DMS153 treated with DMSO at 0.1 percent for 48 hours (cell line): ENCODE data around the gene GRIK4.

Source experiments
- DNase-seq: peaks from one replicate; lab custom pipeline; 2025; ENCODE audit not compliant: unreplicated experiment; lab: John Stamatoyannopoulos, UW

Gene GRIK4

DNA sequence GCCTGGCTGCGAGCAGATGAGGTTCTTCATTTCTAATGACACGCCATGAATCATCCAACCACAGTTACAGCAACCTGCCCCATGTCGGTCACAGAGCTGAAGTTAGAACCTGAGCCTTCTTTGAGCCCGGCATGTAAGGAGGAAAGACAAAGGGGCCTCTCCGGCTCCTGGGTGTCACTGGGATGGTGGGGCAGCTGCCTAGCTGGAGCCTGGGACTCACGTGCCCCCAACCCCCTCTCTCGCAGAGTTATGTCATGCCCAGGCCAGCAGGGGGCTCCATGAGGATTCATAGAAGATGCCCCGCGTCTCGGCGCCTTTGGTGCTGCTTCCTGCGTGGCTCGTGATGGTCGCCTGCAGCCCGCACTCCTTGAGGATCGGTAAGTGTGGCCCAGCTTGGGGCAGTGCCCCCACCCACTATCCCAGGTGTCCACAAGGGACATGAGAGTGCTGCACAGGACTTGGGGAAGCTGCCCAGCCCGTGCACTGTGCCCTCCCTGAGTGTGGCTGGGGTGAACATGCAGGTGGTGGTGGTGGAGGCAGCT, 148.5 kb downstream of the GRIK4 start:
- DNase-seq = no peak

DNA sequence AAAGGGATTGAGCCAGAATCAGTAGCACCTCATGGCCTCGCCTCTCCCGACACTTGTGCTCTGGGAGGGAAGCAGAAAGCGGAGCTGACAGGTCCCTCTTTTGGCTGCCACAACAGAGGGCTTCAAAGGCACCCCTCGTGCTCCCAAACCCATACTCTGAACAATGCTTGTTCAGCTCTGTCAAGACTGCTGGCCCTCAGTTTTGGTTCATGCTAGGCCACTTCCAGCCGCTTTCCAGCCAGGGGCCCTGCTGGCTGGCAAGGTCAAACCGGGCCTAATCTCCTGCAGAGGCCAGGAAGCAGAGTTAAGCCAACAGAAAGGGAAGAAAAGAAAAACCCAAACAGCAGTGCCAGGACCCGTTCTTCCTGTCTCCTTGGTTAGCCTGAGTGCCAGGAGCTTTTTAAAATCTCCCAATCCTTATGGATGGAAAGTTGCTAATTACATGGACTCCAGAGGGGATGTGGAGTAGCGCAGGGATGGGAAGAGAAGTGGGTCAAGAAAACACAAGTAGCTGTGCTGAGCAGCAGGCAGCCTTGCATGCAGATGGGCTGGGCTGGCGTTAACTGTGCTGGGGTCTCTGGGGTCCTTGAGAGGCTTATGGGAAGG, 150.6 kb downstream of the GRIK4 start:
- no peak for DNase-seq

DNA sequence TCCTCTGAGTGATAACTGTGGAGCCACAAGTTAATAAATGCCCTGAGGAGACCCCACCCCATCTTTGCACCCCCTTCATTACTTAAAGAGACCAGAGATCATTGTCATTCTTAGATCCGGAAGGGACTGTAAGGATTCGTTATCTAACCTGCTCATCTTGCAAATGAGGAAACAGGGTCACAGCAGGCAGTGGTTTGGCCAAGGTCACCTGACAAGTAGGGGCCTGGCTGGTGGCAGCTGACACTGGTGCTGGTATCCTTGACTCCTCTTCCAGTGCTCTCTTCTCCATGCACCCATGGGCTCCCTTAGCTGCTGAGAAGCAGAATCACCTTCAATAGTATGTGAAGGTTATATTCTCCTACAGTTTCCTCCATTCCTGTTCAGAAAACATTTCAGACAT, 151.6 kb downstream of the GRIK4 start:
- no peak for DNase-seq

DNA sequence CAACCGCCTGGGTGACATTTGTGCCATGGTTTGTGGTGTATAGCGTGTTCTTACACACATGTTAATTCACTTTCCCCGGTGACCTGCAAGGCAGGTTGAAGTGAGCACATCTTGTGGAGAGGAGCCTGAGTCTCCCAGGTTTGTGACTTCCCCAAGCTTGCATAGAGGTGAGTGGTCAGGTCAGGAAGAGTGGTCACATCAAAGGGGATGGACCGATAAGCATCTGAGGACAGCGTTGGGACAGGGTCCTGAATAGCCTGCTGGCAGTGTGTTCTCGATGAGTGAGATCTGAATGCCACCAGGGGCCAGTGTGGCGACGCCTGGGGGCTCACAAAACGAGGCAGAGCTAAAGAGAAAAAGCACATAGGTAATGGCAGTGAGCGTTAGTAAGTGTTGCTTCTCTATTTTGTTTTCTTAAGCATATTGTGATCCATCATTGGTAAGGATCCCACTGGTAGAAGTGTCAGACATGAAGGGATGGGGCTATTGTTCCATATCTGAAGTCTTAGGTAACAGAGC, 154.6 kb downstream of the GRIK4 start:
- DNase-seq = no peak

DNA sequence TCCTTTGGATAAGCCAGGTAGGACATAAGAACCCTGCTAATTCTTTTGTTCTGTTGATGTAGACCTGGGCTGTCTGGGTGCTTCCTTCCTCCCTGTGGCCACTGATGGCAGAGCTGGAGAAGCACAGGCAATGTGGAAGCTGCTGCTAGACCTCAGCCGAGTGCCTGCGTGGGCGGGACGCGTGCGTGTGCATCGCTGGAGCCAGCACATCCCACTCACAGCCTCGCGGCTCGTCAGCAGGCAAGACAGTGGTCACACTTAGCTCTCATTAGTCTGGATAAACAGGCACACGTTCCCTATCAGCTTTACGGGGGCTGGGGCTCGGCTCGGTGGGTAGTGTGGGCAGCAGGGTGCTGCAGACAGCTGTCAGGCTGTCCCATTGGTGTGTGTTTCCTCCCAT, 155.7 kb downstream of the GRIK4 start:
- DNase-seq = no peak

DNA sequence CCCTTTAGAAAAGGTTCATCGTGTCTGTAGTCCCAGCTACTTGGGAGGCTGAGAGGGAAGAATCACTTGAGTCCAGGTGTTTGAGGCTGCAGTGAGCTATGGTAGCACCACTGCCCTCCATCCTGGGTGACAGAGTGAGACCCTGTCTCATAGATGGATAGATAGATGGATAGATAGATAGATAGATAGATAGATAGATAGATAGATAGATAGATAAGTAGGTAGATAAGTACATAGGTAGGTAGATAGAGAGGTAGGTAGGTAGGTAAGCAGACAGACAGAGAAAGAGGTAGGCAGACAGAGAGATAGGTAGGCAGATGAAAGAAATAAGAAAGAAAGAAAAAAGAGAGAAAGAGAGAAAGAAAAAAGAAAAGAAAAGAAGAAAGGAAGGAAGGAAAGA, 156.4 kb downstream of the GRIK4 start:
- DNase-seq = no peak

DNA sequence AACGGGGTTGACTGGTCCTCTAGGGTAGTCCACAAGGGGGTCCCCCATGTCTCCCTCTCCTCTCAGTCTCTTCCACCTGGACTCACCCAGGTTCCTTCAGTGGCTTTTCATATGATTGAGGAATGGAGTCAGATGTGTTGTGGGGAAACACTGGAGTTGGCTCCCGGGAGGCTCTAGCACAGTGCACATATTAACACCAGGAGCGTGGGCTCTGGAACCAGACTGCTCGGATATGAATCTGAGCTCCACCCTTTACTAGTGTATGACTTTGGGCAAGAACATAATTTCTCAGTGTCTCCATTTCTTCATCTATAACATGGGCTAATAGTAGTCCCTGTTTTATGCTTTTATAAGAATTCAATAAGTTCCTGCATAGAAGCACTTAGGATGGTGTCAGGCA, 157.0 kb downstream of the GRIK4 start:
- DNase-seq = no peak

DNA sequence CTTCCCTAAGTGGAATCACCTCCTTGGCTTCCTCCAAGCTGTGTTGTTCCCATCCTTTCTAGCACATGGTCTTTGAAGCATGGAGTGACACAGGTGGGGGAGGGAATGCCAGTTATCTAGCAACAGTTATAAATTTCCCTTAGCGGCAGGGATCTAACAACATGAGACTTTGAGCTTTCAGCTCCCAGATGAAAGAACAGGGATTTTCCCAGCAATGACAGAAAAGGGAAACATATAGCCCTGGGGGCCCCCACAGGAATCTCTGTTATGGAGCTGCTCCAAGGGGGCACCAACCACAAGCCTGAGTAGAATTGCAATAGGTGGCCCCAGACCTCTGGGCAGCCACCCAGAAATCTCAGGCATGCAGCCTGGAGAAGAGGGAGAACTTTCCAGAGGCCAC, 163.0 kb downstream of the GRIK4 start:
- no peak for DNase-seq

DNA sequence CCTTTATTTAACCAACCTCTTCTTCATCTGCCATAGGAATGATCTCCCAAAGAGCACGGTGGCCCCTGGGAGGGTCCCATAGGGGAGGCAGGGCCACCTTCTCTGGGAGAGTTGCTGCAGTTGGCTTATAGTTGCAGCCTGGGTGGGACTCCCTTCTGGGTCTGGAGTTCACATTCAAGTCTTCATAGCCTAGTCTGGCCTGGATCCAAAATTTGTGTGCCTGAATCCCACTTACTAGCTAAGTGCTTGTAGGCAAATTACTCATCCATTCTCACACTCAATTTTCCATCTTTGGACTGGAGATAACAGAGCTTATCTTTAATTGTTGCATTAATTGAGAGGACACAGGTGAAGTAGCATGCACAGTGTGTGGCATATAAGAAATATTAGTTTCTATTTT, 163.6 kb downstream of the GRIK4 start:
- DNase-seq = no peak

DNA sequence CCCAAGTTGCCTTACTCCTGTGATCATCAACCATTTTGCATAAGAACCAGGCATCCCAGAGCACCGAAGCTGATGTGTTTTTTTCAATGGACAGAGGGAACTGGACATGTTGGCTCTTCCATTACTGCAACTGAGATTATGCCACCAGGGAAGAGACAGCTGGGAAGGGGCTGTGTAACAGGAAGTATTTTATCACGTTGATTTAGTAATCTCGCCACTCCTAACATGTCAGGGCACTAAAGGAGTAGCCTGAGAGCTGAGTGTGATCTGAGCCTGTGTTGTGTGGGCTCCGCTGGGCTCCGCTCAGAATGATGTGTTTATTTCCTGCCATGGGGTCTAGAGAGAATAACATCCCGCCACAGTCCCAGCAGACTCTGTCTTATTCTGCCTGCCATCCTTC, 165.4 kb downstream of the GRIK4 start:
- no peak for DNase-seq

DNA sequence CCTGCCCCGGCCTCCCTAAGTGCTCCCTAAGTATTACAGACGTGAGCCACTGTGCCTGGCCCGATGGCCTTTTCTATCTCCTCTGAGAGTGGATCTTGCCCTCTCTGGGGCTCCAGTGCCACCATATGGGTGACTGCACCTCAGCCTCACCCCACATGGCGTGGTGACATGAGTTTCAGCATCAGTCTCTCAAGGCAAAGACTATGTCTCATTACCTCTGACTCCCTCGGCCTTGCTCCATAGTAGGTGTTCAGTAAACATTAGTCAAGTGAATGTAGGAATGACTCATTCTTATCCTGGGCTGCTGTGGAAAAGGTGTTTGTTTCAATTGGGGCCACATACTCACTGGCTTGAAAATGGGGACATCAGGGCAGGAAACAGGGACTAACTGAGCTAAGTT, 168.8 kb downstream of the GRIK4 start:
- no peak for DNase-seq

DNA sequence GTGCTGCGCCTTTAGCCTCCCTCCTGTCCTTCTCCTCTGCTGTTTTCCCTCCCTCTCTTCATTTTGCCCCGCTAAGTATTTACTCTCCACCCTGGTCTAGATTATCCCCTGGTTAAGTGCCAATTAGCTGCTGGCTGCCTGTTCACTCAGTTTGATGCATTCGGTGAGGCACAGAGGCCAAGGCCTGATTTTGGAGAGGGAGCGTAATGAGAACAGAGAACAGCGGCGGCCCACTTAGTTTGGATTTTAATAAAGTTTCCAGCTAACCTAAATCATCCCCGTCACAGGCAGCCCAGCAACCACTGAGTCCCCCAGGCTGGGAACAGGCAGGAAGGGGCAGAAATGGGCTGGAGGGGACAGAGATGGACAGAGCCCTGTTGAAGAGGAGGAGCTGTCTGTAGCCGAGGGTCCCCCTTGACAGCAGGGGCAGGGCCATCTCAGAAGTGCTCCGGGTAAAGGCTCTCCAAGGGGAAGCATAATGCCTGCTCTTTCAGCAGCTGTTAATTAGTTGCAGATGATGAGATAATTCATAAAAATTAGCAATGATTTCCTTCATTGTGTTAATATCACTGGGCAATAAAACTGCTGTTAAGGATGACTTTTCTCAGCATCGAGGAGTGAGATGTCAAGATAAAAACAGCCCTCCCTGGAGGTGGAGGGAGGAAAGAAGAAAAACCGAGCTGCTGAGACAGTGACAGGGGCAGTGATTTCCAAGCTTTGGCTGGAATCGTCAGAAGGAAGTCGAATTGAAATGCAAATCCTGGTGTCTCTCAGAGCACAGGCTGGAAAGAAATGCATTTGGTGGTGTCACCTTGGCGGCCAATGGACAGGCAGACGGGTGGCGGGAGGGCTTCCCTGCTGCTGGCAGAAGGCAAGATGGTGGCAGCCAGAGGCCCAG, 170.1 kb downstream of the GRIK4 start:
- no peak for DNase-seq

DNA sequence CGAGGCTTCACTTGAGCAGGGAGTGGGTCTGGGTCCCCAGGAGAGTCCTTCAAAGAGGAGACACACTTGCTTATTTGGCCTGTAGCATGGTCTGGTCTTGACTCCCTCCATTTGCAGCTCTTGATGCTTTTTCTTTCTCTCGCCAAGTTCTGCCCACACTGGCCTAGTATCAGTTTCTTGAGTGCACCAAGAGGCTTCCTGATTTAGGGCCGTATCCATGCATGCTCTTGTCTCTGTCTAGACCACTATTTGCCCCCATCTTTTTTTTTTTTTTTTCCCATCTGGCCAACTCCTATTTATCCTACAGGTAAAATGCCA, 170.7 kb downstream of the GRIK4 start:
- no peak for DNase-seq

DNA sequence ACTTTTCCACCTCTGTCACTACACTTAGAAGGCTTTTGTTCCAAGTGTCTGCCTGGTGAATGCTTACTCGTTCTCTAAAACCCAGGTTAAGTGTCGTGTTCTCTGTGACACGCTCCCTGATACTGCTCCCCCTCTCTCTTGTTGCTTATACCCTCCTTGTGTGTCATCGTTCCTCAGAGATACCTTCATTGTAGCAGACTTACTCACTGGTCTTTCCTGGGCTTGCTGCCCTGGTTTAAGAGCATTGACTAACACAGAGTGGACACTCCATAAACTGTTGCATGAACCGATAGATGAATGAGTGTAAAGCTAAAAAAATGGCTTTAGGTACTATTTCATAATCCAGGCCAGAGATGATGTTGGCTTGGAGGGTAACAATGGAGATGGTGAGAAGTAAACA, 171.3 kb downstream of the GRIK4 start:
- no peak for DNase-seq

DNA sequence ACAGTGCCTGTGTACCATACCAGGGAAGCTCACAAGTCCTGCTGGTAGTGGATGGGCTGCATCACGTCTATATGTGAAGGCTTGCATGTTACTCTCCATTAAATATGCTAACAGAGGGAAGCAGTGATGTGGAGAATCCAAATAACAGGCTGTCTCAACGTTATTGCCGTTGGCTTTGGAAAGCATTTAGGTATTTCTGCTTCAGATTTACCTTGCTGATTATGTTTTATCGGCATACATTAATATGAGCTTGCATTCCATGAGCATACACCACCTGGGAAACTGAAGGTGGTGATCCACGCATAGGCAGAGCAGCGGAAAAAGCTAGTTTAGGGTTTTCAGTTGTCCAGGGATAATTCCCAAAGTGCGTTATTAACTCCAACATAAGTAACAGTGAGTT, 175.0 kb downstream of the GRIK4 start:
- DNase-seq = no peak

DNA sequence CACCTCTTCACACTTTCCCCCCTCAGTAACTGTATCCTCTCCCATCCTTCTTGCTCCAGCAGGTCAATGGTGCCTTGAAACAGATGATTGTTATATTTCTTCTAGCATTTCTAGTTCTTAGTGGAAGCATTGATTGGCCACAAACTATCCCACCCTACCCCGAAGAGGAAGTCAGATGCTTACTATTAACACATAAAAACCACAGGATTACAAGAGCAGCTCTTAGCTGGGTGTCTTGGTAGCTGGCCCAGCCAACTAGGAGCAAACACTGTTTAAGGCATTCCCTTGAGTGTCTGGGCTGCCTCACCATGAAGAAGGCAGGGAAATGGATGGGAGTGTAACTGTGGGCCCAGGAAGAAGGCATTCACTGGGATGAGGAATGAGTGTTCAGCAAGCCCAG, 176.6 kb downstream of the GRIK4 start:
- DNase-seq = no peak

DNA sequence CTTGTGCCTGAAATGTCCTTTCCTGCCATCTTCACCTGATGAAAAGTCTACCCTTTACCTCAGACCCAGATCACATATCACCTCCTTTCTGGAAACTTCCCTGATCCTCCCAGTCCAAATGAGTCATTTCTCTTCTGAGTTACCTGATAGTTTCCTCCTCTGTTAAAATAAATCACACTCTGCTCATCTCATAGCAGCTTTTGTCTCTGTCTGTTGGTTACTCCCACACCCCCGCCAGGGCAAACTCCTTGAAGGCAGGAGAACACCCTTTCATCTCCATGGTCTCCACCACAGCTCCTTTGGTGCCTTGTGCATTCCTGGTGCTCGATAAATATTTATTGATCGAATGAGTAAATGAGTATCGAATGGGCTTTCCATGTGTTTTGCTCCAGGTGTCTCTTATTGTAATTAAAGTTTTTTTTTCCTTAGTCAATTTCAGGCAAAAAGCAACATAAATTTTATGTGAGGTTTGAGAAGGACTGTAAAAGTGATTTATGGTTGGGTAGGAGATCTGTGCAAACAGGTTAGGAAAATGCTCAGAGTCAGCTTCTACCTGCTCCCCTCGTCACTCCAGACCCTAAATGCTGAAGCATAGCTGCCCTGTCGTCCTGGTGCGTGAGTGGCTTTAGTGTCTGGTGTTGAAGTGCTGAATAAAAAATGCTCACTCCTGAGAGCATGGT, 178.2 kb downstream of the GRIK4 start:
- DNase-seq = no peak

DNA sequence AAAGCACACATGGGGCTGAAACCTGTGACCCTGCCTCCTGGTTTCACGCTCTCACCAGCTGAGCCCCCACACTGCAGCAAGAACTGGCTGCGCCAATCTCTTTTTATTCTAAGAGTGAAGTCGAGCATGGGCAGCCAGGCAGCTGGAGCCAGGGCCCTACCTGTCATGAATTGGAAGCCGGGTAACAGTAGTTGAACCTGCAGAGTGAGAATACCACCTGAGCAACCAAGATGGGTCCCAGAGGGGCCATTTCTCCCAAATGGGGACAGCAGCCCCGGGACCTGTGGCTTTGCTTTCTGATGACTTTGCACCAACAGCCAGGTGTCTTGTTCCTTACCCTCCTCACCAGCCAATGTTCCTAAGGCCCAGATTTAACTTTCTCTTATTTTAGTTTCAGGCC, 178.9 kb downstream of the GRIK4 start:
- DNase-seq = no peak

DNA sequence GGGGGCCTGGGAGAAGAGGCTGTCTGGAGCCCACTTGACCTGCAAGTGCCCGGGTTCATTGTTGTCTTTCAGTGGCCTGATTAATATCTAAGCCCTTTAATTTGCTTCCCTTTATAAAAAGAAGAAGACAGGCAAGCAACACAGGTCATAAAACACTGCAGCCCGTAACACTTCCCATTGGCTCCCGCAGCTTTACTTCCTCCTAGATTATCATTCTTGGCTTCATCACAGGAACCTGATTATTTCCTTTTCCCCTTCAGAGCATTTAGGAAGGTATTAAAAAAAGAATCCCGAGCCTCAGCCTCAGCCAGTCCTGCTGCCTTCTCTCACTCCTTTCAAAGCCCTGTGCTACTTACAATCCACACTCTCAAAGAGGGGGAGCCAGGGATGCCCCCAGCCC, 183.2 kb downstream of the GRIK4 start:
- no peak for DNase-seq

DNA sequence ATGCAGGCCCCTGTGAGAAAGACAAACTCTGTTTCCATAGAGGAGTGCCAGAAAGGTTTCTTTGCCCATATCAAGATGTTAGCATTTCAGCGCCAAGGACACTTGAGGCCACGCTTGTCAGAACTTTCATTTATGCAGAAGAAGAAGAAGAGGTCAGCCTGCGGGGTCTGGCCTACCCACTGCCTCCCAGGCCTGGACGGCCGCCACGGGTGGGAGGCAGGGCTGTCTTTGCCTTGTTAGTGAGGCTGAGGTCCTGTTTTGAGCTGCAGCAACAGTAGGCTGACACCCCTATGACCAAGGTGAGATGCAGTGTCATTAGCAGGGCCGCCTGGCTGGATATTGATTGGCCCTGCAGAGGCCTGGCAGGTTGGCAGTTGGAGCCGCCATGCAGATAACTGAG, 183.9 kb downstream of the GRIK4 start:
- DNase-seq = no peak

DNA sequence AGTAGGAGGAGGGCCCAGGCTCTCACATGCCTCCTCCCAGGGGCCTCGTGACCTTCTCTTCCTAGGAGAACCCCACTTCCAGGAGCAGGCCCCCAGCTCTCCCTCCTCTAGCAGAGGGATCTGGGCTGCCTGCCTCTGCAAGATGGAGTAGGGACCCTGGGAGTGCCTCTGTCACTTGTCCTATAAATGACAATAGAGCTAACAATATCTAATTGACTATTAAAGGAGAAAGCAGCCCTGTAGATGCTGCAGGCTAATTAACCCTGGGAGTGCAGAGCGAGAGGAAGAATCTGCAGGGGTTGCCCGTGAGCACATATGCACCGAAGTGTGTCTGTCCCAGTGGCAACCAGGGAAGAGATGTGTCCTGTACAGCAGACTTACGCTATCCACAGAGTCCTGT, 184.4 kb downstream of the GRIK4 start:
- no peak for DNase-seq
